HFF-Myc (cell line): ENCODE measurements around the gene CERS2.

ENCODE experiments used
- DNase-seq: peaks from one replicate; pipeline ENCODE4 v3.0.0-alpha.2; 2011; ENCODE audit warnings: low read depth; ENCODE audit errors: extremely low read depth
- H3K4me3 ChIP-seq: replicated peaks from 2 replicates; pipeline ENCODE4 v1.5.1; 2011; ENCODE audit warnings: low read depth, mild to moderate bottlenecking, control low read depth, low read length
- CTCF ChIP-seq: IDR thresholded peaks from 2 replicates; pipeline ENCODE4 v1.5.1; 2012; ENCODE audit warnings: mild to moderate bottlenecking, low read depth, low read length, control low read depth; ENCODE audit errors: missing control alignments

Gene CERS2

GRCh38 chr1:150969626-150970025 lies 5.0 kb downstream of the CERS2 start:
- TF ChIP-seq CTCF, result no peak
- no peak for DNase-seq
- H3K4me3 ChIP-seq, result no peak overlapping the region

DNA sequence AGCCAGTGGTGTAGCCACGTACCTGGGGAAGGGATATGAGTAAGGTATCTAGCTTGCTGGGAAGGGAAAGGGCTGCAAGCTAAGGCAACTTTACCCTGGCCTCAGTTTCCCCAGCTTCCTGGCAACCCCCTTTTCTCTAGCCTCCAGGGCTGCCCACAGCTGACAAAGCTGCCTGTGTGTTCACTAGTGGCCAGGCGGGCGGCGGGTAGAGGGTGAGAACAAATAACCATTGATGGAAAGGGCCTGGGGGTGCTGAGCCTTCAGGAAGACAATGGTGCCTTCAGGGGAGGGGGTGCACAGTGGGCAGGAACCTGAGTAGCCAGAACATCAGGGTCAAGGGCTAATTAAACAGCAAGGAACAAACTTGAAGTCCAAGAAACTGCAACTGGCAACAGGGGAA lies 6.1 kb downstream of the CERS2 start:
- H3K4me3 ChIP-seq, result no peak overlapping the region
- no peak for DNase-seq
- TF ChIP-seq CTCF, result no peak

GRCh38 chr1:150967936-150968335 lies 6.7 kb downstream of the CERS2 start:
- H3K4me3 ChIP-seq, result no peak overlapping the region
- no peak for TF ChIP-seq CTCF
- no peak for DNase-seq

GRCh38 chr1:150966011-150966410 lies 8.6 kb downstream of the CERS2 start:
- DNase-seq, result no peak
- no peak overlapping the region for H3K4me3 ChIP-seq
- no peak for TF ChIP-seq CTCF

GRCh38 chr1:150965605-150966004 lies 9.0 kb downstream of the CERS2 start:
- TF ChIP-seq CTCF, result no peak
- no peak for DNase-seq
- no peak overlapping the region for H3K4me3 ChIP-seq

DNA sequence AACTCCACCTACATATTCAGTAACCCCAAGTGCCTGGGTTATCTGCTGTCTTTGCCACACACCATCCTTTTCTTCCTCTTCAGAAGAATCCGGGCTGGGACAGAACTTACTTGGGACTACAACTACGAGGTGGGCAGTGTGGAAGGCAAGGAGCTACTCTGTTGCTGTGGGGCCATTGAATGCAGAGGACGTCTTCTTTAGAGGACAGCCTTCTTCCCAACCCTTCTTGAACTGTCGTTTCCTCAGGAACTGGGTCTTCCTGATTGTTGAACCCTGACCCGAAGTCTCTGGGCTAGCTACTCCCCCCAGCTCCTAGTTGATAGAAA lies 10.5 kb downstream of the CERS2 start:
- H3K4me3 ChIP-seq, result no peak overlapping the region
- TF ChIP-seq CTCF, result no peak
- no peak for DNase-seq

GRCh38 chr1:150963321-150964163 lies 11.1 kb downstream of the CERS2 start:
- no peak for DNase-seq
- no peak overlapping the region for H3K4me3 ChIP-seq
- no peak for TF ChIP-seq CTCF
